OCI-LY7 (cell line): Measurements from ENCODE around the gene LOXHD1. TPM values are rescaled to one million over a fixed set of nuclear protein-coding genes. Genes with fewer than 3 reads are reported as not detected.

Source experiments
- BruUV-seq: library from RNA; stranded (reverse); fragments of 400-500 nt; replicated peaks from 2 replicates; lab custom pipeline; 2021; lab: Mats Ljungman, UMichigan
- CTCF ChIA-PET: fragments of 300-600 bp; sonication (Branson Sonifier 250); formaldehyde crosslinking; loops from one replicate; lab custom pipeline; 2022; ENCODE audit warnings: antibody characterized with exemption; ENCODE audit not compliant: unreplicated experiment; lab: Charles Lee
- POLR2A ChIA-PET: fragments of 300-600 bp; sonication (Branson Sonifier 250); formaldehyde crosslinking; loops from one replicate; lab custom pipeline; 2022; ENCODE audit warnings: antibody characterized with exemption; lab: Charles Lee
- DNase-seq: peaks from one replicate; pipeline ENCODE4 v3.0.0-alpha.2; 2015; ENCODE audit warnings: low spot score
- H2AFZ ChIP-seq: fragments of 200-600 bp; sonication (generic), shearing (Covaris generic); 2 replicates; pipeline ENCODE4 v1.6.1; 2014; ENCODE audit warnings: mild to moderate bottlenecking, antibody characterized with exemption, low read length, moderate library complexity
- H3K27ac ChIP-seq: fragments of 200-600 bp; sonication (generic); 2 replicates; pipeline ENCODE4 v1.5.1; 2014; ENCODE audit warnings: mixed run types, low read depth, mild to moderate bottlenecking, moderate library complexity, low read length, inconsistent platforms; ENCODE audit not compliant: poor library complexity, severe bottlenecking
- H3K36me3 ChIP-seq: fragments of 200-600 bp; sonication (generic); 2 replicates; pipeline ENCODE4 v1.6.1; 2014; ENCODE audit warnings: mild to moderate bottlenecking, antibody characterized with exemption, low read length, moderate library complexity, mixed read lengths; ENCODE audit not compliant: insufficient read depth
- H3K4me1 ChIP-seq: fragments of 200-600 bp; sonication (generic); 2 replicates; pipeline ENCODE4 v1.5.1; 2014; ENCODE audit warnings: mild to moderate bottlenecking, low read length; ENCODE audit not compliant: insufficient read depth, poor library complexity, severe bottlenecking
- H3K4me2 ChIP-seq: fragments of 200-600 bp; sonication (generic); 2 replicates; pipeline ENCODE4 v1.6.1; 2014; ENCODE audit warnings: mild to moderate bottlenecking, low read length
- H3K4me3 ChIP-seq: fragments of 200-600 bp; sonication (generic); 2 replicates; pipeline ENCODE4 v1.5.1; 2014; ENCODE audit warnings: mild to moderate bottlenecking, low read depth, low read length; ENCODE audit not compliant: poor library complexity, severe bottlenecking
- H3K79me2 ChIP-seq: fragments of 200-600 bp; sonication (generic); 2 replicates; pipeline ENCODE4 v1.6.1; 2016; ENCODE audit warnings: low read depth, mild to moderate bottlenecking, low read length, moderate library complexity, mixed read lengths; ENCODE audit not compliant: insufficient read depth
- H3K9me2 ChIP-seq: fragments of 200-600 bp; sonication (generic); 2 replicates; pipeline ENCODE4 v1.6.1; 2016; ENCODE audit warnings: mild to moderate bottlenecking, low read length, mixed read lengths; ENCODE audit not compliant: insufficient read depth
- H3K9me3 ChIP-seq: fragments of 200-600 bp; sonication (generic); 2 replicates; pipeline ENCODE4 v1.6.1; 2014; ENCODE audit warnings: mild to moderate bottlenecking, mixed run types, low read length, mixed read lengths
- H4K20me1 ChIP-seq: fragments of 200-600 bp; sonication (generic); 2 replicates; pipeline ENCODE4 v1.6.1; 2014; ENCODE audit warnings: mild to moderate bottlenecking, antibody characterized with exemption, low read length, moderate library complexity, mixed read lengths; ENCODE audit not compliant: insufficient read depth
- EZH2phosphoT487 ChIP-seq: fragments of 200-600 bp; sonication (generic); IDR thresholded peaks from 2 replicates; pipeline ENCODE4 v1.6.1; 2018; ENCODE audit warnings: low read depth, borderline replicate concordance, mild to moderate bottlenecking, mixed run types, antibody characterized with exemption, low read length, moderate library complexity, mixed read lengths
- intact Hi-C: fragments of 100-400 bp; cut with micrococcal nuclease; formaldehyde crosslinking; loops from one replicate; pipeline ENCODE4 v1.10.0; 2022; ENCODE audit not compliant: unreplicated experiment
- total RNA-seq, 2 experiments: library from RNA; depleted of rRNA in 1 of 2; stranded (reverse); fragments of >200 nt in 1 of 2; shearing (Covaris generic) in 1 of 2; gene quantifications; 2 replicates each; pipeline ENCODE4 v1.2.3, GENCODE V29; 2014 to 2022
- TF ChIP-seq, protein P1 (sequence below): fragments of 200-600 bp; sonication (generic); conservative IDR thresholded peaks from 2 replicates; pipeline ENCODE4 v1.5.1; 2014; ENCODE audit warnings: mild to moderate bottlenecking, antibody characterized with exemption, low read length, moderate library complexity, mixed read lengths

Gene LOXHD1
- total RNA-seq, 2 experiments from 2014 or later, result not detected

- intact Hi-C loops, result no loop called here
- no peak overlapping the region for H2AFZ ChIP-seq
- POLR2A ChIA-PET, result no interaction called here
- no peaks in the 10 kb centered on the region for H3K36me3 ChIP-seq
- no peaks in the 10 kb centered on the region for H3K9me2 ChIP-seq
- no TSS peak for BruUV-seq
- H3K9me3 ChIP-seq, result no peaks in the 10 kb centered on the region
- no peak overlapping the region for H3K4me2 ChIP-seq
- H3K27ac ChIP-seq, result no peak overlapping the region
- no peaks in the 10 kb centered on the region for H3K79me2 ChIP-seq
- H3K4me1 ChIP-seq, result no peaks in the 10 kb centered on the region
- CTCF ChIA-PET, result no interaction called here
- TF ChIP-seq, protein P1, sequence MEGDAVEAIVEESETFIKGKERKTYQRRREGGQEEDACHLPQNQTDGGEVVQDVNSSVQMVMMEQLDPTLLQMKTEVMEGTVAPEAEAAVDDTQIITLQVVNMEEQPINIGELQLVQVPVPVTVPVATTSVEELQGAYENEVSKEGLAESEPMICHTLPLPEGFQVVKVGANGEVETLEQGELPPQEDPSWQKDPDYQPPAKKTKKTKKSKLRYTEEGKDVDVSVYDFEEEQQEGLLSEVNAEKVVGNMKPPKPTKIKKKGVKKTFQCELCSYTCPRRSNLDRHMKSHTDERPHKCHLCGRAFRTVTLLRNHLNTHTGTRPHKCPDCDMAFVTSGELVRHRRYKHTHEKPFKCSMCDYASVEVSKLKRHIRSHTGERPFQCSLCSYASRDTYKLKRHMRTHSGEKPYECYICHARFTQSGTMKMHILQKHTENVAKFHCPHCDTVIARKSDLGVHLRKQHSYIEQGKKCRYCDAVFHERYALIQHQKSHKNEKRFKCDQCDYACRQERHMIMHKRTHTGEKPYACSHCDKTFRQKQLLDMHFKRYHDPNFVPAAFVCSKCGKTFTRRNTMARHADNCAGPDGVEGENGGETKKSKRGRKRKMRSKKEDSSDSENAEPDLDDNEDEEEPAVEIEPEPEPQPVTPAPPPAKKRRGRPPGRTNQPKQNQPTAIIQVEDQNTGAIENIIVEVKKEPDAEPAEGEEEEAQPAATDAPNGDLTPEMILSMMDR, result no peak
- TF ChIP-seq EZH2phosphoT487, result no peak
- no peak for DNase-seq
- no peaks in the 10 kb centered on the region for H4K20me1 ChIP-seq
- H3K4me3 ChIP-seq, result no peak overlapping the region
These were observed 48.0 kb downstream of the LOXHD1 start for GRCh38 chr18:46609048-46609447.

- H3K79me2 ChIP-seq, result no peaks in the 10 kb centered on the region
- H3K4me2 ChIP-seq, result no peak overlapping the region
- TF ChIP-seq, protein P1, result no peak
- TF ChIP-seq EZH2phosphoT487, result no peak
- DNase-seq, result no peak
- no peaks in the 10 kb centered on the region for H4K20me1 ChIP-seq
- no peaks in the 10 kb centered on the region for H3K4me1 ChIP-seq
- intact Hi-C loops, result no loop called here
- no peak overlapping the region for H3K27ac ChIP-seq
- no peaks in the 10 kb centered on the region for H3K9me2 ChIP-seq
- H3K9me3 ChIP-seq, result no peaks in the 10 kb centered on the region
- BruUV-seq, result no TSS peak
- H3K36me3 ChIP-seq, result no peaks in the 10 kb centered on the region
- CTCF ChIA-PET, result no interaction called here
- POLR2A ChIA-PET, result no interaction called here
- H3K4me3 ChIP-seq, result no peak overlapping the region
- no peak overlapping the region for H2AFZ ChIP-seq
These were observed 49.1 kb downstream of the LOXHD1 start for GRCh38 chr18:46607926-46608325.

DNA sequence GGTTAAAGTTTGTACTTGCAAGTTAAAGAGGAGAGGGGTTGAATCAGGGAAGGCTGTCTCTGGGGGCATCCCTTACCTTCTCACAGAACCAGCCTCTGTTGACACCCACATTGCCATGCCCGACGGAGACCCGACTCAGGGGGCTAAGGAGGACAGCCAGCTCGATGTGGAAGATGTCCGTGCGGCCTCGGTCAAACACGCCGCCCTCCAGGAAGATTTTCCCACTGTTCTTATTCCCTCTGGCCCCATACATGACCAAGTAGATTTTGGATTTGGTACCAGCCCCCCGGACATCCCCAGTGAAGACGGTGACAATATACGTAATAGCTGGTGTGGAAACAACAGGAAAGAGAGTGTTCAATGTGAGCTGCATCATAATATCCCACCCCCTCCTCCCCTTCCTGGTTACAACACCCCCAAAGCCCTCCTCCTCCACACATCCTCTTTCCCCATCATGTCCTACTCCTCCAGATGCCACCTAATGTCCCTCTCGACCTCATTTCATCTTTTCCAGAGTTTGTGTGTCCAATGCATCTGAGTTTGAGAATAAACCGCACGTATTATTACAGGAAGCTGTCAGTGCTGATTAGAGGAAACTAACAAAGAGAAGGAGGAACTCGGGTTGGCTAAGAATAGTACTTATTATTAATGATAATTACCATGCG lies 55.7 kb downstream of the LOXHD1 start:
- CTCF ChIA-PET, result no interaction called here
- H4K20me1 ChIP-seq, result no peaks in the 10 kb centered on the region
- H3K9me2 ChIP-seq, result no peaks in the 10 kb centered on the region
- no TSS peak for BruUV-seq
- H3K36me3 ChIP-seq, result no peaks in the 10 kb centered on the region
- TF ChIP-seq, protein P1, result no peak
- TF ChIP-seq EZH2phosphoT487, result no peak
- no peaks in the 10 kb centered on the region for H3K79me2 ChIP-seq
- no peak overlapping the region for H3K27ac ChIP-seq
- H3K4me3 ChIP-seq, result no peak overlapping the region
- no peaks in the 10 kb centered on the region for H3K4me1 ChIP-seq
- H2AFZ ChIP-seq, result no peak overlapping the region
- intact Hi-C loops, result no loop called here
- DNase-seq, result no peak
- no peaks in the 10 kb centered on the region for H3K9me3 ChIP-seq
- no peak overlapping the region for H3K4me2 ChIP-seq
- POLR2A ChIA-PET, result no interaction called here
